GM10248 (cell line): ENCODE measurements around the gene SELPLG.
A peak's percentile ranks its signal among the peaks of the same experiment; 100 is the strongest.

ENCODE experiments used
- CTCF ChIA-PET: fragments of 300-600 bp; sonication (Branson Sonifier 250); formaldehyde crosslinking; extraction: SDS; loops from one replicate; lab custom pipeline; 2021; ENCODE audit warnings: antibody characterized with exemption; lab: Yijun Ruan, JAX
- POLR2A ChIA-PET: fragments of 350-650 bp; sonication (Branson Sonifier 250); formaldehyde crosslinking; extraction: SDS; loops from one replicate; lab custom pipeline; 2020; ENCODE audit warnings: antibody characterized with exemption; lab: Yijun Ruan, JAX
- DNase-seq: peaks from one replicate; pipeline ENCODE4 v3.0.0; 2012; ENCODE audit errors: extremely low spot score
- CTCF ChIP-seq: IDR thresholded peaks from 2 replicates; pipeline ENCODE4 v1.5.1; 2012; ENCODE audit warnings: mild to moderate bottlenecking, low read depth; ENCODE audit errors: extremely low read depth, missing control alignments, control extremely low read depth

SELPLG gene

GRCh38 chr12:108613548-108613947 lies 20.1 kb downstream of the SELPLG start:
- DNase-seq, result peak; percentile 46
- no peak for TF ChIP-seq CTCF
- ChIA-PET POLR2A (no interaction called here), CTCF (interaction anchor here (0.7 to 18.2 kb wide), 5 partner anchors 9 to 46 kb away, joined by 3 to 543 read pairs (median 3); partner anchors contain the start of genes ISCU, SART3 and SELPLG)

- ChIA-PET CTCF (interaction anchor here (0.9 to 18.2 kb wide), 7 partner anchors 9 to 46 kb away, joined by 3 to 543 read pairs (median 3); partner anchors contain the start of genes ISCU, SART3 and SELPLG), POLR2A (no interaction called here)
- TF ChIP-seq CTCF, result no peak
- no peak for DNase-seq
These were observed 20.9 kb downstream of the SELPLG start for GRCh38 chr12:108612788-108613282.

- ChIA-PET CTCF (interaction anchor here (1.0 to 18.2 kb wide), 5 partner anchors 8 to 45 kb away, joined by 3 to 543 read pairs (median 6); partner anchors contain the start of genes ISCU, SART3 and SELPLG), POLR2A (no interaction called here)
- peak; percentile 26 for TF ChIP-seq CTCF
- no peak for DNase-seq
These were observed 21.7 kb downstream of the SELPLG start for GRCh38 chr12:108611884-108612415.

- no peak for DNase-seq
- CTCF ChIA-PET, result interaction anchor here (0.8 to 18.2 kb wide), 4 partner anchors 44 to 340 kb away, joined by 3 to 543 read pairs (median 3); partner anchors contain the start of genes ISCU and SART3
- POLR2A ChIA-PET, result no interaction called here
- TF ChIP-seq CTCF, result no peak
These were observed 22.7 kb downstream of the SELPLG start for GRCh38 chr12:108610856-108611605.

- no peak for TF ChIP-seq CTCF
- CTCF ChIA-PET, result interaction anchor here (0.8 to 18.2 kb wide), 3 partner anchors 43 to 340 kb away, joined by 3 to 543 read pairs (median 3); partner anchors contain the start of genes ISCU and SART3
- no peak for DNase-seq
- POLR2A ChIA-PET, result no interaction called here
These were observed 23.3 kb downstream of the SELPLG start for GRCh38 chr12:108610336-108610815.
